Lower leg skin (tissue), 3 donors: ENCODE measurements around the gene TTC4.

Experiments used
- CTCF ChIP-seq, 3 donors: fragments of 450-650 bp; IDR thresholded peaks; one replicate each; pipeline ENCODE4 v1.5.1; 2016; ENCODE audit warnings: antibody characterized with exemption in 3 of 3, mild to moderate bottlenecking in 3 of 3, moderate library complexity in 2 of 3
- POLR2A ChIP-seq, 2 donors: fragments of 450-650 bp; IDR thresholded peaks; one replicate each; pipeline ENCODE4 v1.6.1; 2016 to 2017; ENCODE audit warnings: antibody characterized with exemption in 2 of 2, mild to moderate bottlenecking in 1 of 2, moderate library complexity in 1 of 2

- TF ChIP-seq CTCF (IDR thresholded peaks at IDR 0.05): no peak
- TF ChIP-seq POLR2A (IDR thresholded peaks at IDR 0.05): no peak
Observed at GRCh38 chr1:54728027-54728426, 12.4 kb downstream of the TTC4 start.
